Measurements from ENCODE around the gene NR1H2. TPM values are rescaled to one million over a fixed set of nuclear protein-coding genes. Genes with fewer than 3 reads are reported as not detected.

NR1H2 gene
- total and polyA plus RNA-seq, 10 of the 15 experiments (the other 5 are each of a cell fraction or from before 2014, with no cell fraction given), result 0.05 to 54.2 (median 35.1) TPM

- no peak for TF ChIP-seq PBX3 (IDR thresholded peaks at IDR 0.05; ENCODE audit: insufficient replicate concordance, low read depth, low read length)
- peak; percentile 77 for TF ChIP-seq RAD21 (IDR thresholded peaks at IDR 0.05; ENCODE audit: insufficient read depth, low read depth, low read length)
- TF ChIP-seq MLLT1 (IDR thresholded peaks at IDR 0.05), result 0 out of 2 replicates have a peak, but pooled peaks have one; percentile 17
- TF ChIP-seq EED (IDR thresholded peaks at IDR 0.05; ENCODE audit: low read depth), result peak; percentile 99
- no peak for TF ChIP-seq FOXM1 (IDR thresholded peaks at IDR 0.05; ENCODE audit: low read depth, low read length)
- TF ChIP-seq ZBED1 (IDR thresholded peaks at IDR 0.05; ENCODE audit: borderline replicate concordance), result no peak
- peak; percentile 30 for TF ChIP-seq MEF2B (IDR thresholded peaks at IDR 0.05; ENCODE audit: partially characterized antibody, poor library complexity, severe bottlenecking)
- TF ChIP-seq LARP7 (IDR thresholded peaks at IDR 0.05), result no peak
- TF ChIP-seq CTCF (IDR thresholded peaks at IDR 0.05 in 2 of 3, conservative IDR thresholded peaks at IDR 0.05 in 1 of 3; ENCODE audit: control insufficient read depth in 2 of 3, extremely low read depth in 1 of 3, insufficient read depth in 1 of 3, low read depth in 3 of 3, low read length in 3 of 3), result peak; percentile 79 to 81 (median 79)
- peak; percentile 89 for TF ChIP-seq USF1 (IDR thresholded peaks at IDR 0.05; ENCODE audit: borderline replicate concordance, extremely low read length, insufficient read depth, low read depth, low read length)
- TF ChIP-seq IKZF2 (IDR thresholded peaks at IDR 0.05), result peak; percentile 99
- no peak for TF ChIP-seq EGR1 (IDR thresholded peaks at IDR 0.05; ENCODE audit: borderline replicate concordance in 1 of 2, low read depth in 2 of 2, low read length in 2 of 2)
- TF ChIP-seq ZNF687 (IDR thresholded peaks at IDR 0.05), result peak; percentile 59; the same call in 1 of the 2 replicates
- TF ChIP-seq SIX5 (IDR thresholded peaks at IDR 0.05; ENCODE audit: low read depth, low read length, severe bottlenecking), result no peak
- peak; percentile 79 for TF ChIP-seq USF2 (IDR thresholded peaks at IDR 0.05; ENCODE audit: borderline replicate concordance, low read depth, low read length)
- peak; percentile 72 for TF ChIP-seq SMC3 (IDR thresholded peaks at IDR 0.05; ENCODE audit: borderline replicate concordance, low read length)
These were observed 7.3 kb upstream of the NR1H2 start (continued) for GRCh38 chr19:50368649-50369570.

Measured in GM12878 (cell line).